Measurements from ENCODE around the gene ABO. TPM values are rescaled to one million over a fixed set of nuclear protein-coding genes. Genes with fewer than 3 reads are reported as not detected.
A peak's percentile ranks its signal among the peaks of the same experiment; 100 is the strongest.
"Not testable (repeated sequence)": the region's sequence is repeated elsewhere in the genome, so short reads cannot be mapped to it uniquely, and the experiment has no call there.

Gene ABO
- polyA plus RNA-seq, 3 donors, result 6.8 to 19.5 (median 18.7) TPM

DNA sequence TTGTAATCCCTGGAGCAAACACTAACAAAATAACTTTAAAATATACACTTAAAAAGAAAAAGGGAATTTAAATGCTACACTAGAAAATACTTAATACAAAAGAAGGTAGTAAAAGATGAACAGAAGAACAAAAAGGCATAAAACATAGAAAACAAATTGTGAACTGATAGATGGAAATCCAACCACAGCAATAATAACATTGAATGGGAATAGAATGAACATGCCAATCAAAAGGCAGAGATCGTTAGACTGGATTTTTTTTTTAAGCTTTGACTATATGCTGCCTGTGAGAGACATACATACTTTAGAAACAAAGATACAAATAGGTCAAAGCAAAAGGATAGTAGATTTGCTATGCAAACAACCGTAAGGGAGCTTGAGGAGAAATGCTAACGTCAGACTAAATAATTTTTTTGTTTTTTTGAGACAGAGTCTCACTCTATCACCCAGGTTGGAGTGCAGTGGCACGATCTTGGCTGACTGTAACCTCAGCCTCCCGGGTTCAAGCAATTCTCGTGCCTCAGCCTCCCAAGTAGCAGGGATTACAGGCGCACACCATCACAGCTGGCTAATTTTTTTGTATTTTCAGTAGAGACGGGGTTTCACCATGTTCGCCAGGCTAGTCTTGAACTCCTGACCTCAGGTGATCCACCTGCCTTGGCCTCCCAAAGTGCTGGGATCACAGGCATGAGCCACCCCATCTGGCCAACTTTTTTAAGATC lies 6.5 kb downstream of the ABO start:
- DNase-seq (ENCODE audit: low read depth in 3 of 3, low spot score in 2 of 3), result no peak

DNA sequence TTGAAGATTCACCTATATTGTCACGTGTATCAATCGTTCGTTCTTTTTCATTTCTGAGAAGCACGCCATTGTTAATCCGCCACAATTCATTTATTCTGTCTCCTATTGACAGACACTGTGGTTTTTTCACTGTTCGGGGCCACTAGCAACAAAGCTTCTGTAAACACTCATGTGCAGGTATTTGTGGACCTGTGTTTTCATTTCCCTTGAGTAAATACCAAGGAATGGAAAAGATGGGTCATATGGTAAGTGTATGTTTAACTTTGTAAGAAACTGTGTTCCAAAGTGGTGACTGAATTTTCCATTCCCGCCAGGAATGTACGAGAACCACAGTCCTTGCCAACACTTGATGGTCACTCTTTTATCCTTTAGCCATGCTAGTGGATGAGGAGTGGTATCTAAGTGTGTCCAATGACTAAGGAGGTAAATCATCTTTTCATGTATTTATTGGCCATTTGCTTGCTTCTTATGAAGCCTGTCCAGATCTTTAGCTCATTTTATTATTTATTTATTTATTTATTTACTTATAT lies 10.7 kb downstream of the ABO start:
- DNase-seq (ENCODE audit: low read depth in 3 of 3, low spot score in 2 of 3), result no peak

DNA sequence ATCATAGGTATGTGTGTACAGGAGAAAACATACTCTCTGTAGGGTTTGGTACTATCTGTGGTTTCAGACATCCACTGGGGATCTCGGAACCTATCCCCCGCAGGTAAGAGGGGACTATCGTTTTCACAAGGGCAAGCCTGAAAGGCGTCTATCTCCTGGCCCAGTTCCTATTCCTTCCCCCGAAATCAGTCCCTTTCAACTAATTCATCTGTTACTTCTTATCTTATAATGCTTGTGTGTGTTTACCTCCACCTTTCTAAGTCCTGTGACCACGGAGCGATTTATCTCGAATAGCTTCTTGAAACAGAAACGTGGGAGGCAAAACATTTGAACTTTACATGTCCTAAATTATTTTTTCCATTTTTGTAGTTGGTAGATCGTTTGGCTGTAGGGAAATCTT lies 11.4 kb downstream of the ABO start:
- DNase-seq (ENCODE audit: low read depth in 3 of 3, low spot score in 2 of 3), result no peak

DNA sequence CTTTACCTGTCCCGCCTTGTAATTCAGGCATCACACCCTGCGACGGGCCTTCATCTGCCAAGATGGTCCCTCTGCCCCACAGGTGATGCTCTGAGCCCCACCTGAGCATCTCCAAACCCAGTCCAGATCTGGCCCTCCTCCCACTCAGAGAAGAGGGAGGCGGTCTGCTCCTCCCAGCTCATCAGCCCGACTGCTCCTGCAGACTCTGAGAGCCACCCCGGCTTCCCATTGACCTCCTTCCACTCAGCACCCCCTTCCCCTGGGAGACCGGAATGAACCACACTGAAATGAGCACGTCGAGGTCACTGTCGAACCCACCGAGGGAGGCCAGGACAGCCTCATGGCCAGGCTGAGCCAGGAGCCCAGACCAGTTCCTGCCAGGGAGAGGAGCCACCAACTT lies 12.8 kb downstream of the ABO start:
- no peak for DNase-seq (ENCODE audit: low read depth in 3 of 3, low spot score in 2 of 3)

DNA sequence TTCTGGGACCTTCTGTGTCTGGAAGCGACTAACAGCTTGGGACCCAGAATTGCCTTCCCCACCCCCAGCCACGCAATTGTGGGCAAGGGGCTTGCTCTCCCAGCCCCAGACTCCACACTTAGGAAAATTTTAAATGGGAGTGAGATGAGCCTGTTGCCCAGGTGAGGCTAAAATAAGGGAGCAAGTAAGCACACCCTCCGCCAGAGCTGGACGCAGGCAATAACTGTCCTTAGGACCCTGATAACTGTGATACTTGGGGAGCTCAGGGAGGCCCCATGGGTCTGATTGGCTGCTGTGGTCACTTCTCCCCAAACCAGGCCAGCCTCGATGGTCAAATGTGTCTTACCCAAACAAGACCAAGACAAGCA lies 13.3 kb downstream of the ABO start:
- no peak for DNase-seq (ENCODE audit: low read depth in 3 of 3, low spot score in 2 of 3)

DNA sequence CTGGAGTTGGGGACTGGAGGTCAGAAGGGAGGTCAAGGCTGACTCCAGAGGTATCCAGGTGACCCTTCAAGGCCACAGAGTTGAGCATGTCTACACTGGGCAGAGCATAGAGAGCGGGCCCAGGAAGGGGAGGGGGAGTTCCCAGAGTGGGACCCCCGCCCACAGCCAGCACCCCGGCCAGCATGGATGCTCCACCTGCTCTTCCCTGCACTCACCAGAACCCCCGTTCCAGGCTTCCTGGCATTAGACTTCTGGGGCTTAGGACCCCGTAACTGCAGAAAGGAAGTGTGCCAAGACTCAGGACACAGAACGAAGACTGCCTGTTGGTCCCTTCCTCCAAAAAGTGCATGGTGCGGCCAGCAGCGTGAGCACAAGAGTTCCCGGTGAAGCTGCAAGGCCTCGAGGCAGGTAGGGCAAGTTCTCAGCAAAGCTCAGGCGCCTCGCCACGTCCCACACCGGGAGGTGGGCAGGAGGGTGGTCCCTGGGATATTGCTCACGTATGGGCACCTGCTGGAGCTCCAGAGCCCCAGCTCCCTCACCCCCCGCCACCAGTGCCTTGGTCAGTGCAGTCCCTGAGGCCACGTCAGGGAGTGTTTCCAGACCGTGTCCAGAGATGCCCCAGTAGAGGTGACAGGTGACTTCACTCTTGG lies 13.8 kb downstream of the ABO start:
- no peak for DNase-seq (ENCODE audit: low read depth in 3 of 3, low spot score in 2 of 3)

DNA sequence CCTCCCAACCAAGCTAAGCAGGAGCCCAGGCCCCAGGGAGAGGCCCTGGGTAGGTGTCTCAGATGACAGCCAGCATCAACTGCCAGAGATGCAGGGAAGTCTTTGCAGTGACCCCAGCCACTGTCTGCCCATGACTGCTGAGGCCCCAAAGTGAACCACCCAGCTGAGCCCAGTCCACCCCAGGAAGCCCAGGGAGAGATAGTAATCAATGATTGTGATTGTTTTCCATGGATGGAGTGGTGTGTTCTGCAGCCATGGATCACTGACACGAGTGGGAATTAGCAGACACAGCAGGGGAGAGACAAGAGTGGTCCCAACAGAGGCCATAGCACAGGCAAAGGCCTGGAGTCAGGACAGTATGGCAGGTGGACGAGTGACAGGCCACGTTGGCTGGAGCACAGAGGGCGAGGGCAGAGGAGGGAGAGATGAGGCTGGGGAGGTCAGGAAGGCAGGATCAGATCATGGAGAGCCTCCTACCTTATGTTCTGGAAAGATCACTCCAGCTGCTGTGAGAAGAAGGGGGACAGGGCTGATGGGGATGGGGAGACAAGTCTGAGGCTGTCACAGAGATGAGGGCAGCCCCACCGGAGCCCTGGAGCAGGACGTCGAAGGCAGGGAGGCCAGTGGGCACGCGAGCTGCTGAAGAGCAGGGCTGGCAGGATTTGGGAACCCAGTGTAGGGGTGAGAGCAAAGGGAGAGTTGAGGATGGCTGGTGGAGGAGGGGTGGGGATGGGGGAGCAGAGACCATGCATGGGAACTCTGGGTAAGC lies 14.5 kb downstream of the ABO start:
- no peak for DNase-seq (ENCODE audit: low read depth in 3 of 3, low spot score in 2 of 3)

DNA sequence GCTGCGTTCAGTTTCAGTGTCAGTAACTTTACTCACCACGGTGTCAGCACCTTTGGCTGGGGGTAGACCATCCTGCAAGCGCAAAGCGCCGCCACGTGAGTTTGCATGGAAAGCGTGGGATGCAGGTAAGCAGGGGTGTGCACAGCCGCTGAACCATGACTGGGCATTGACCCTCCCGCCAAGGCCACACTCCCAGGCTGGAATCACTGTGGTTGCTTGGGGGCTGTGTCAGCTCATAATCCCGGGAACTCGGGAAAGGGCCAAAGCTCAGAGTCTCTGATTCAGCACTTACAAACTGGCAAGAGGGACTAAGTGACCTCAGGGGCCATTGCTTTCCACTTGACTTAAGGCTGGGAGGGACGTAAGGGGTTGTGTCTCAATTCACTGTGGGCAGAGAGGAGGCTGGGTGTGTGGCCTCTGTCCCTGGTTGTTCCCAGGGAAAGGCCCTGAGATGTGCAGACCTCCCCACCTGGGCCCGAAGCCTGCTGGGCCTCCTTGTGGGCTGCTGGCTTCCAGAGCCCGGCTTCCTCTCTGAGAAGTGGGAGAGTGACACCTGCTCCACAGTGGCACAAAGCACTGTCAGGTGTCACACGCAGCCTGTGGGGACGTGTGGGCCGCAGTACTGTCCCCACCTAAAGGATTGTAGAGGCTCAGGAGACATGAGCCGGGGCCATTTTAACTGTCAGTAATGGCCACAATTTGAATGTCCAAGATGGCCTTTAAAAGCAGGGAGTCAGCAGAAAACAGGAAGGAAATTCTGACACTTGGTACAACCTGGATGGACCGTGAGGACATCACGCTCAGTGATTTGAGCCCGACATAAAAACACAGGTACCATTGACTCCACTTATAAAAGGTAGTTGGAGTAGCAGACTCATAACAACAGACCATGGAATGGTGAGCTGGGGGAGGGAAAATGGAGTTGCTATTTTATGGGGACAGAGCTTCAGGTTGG lies 16.7 kb downstream of the ABO start:
- DNase-seq (ENCODE audit: low read depth in 3 of 3, low spot score in 2 of 3), result peak in 1 of 3 donors; percentile 47

DNA sequence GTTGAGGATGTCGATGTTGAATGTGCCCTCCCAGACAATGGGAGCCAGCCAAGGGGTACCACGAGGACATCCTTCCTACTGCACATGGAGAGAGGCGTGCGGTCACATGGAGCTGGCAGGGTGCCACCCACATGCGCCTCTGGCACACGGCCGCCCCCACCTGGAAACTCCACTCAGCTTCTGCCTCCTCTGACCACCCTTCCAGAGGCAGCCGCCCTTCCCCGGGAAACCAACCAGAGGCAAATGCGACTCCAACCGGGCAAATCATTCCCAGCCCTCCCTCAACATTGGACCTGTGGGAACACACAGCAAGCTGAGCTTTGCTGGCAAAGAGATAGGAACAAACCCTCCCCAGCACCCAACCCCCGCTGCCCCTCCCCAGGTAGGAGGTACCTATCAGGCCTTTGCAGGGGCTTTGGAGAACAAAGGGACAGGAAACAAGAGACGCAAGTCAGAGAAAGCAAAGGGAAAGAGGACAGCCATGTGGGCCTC lies 17.5 kb downstream of the ABO start:
- no peak for DNase-seq (ENCODE audit: low read depth in 3 of 3, low spot score in 2 of 3)

DNA sequence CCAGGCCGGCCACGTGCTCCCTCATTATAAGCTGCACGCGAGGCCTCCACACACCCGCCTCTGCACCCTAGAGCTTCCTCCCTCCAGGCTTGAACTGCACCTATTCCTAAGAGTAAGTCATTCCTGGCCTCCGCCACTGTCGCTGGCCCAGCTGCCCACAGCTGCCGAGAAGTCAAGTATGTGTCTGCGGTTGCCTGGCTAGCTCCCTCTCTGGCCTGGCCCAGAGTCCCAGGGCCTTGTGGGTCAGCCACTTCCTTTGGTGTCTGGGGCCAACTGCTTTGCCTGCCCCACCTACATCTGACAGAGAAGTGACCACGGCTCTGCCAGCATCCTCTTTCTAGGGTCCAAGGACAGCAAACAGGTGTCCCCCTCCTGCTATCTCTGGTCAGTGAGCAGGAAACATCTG lies 18.3 kb downstream of the ABO start:
- no peak for DNase-seq (ENCODE audit: low read depth in 3 of 3, low spot score in 2 of 3)

DNA sequence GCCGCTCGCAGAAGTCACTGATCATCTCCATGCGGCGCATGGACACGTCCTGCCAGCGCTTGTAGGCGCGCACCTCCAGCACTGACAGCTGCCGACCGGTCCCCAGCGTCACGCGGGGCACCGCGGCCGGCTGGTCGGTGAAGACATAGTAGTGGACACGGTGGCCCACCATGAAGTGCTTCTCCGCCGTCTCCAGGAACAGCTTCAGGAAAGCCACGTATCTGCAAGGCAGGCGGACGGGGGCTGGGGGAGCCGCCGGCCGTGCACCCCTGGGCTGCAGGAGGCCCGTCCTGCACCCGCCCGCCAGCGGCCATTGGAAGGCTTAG lies 18.9 kb downstream of the ABO start:
- DNase-seq (ENCODE audit: low read depth in 3 of 3, low spot score in 2 of 3), result no peak

DNA sequence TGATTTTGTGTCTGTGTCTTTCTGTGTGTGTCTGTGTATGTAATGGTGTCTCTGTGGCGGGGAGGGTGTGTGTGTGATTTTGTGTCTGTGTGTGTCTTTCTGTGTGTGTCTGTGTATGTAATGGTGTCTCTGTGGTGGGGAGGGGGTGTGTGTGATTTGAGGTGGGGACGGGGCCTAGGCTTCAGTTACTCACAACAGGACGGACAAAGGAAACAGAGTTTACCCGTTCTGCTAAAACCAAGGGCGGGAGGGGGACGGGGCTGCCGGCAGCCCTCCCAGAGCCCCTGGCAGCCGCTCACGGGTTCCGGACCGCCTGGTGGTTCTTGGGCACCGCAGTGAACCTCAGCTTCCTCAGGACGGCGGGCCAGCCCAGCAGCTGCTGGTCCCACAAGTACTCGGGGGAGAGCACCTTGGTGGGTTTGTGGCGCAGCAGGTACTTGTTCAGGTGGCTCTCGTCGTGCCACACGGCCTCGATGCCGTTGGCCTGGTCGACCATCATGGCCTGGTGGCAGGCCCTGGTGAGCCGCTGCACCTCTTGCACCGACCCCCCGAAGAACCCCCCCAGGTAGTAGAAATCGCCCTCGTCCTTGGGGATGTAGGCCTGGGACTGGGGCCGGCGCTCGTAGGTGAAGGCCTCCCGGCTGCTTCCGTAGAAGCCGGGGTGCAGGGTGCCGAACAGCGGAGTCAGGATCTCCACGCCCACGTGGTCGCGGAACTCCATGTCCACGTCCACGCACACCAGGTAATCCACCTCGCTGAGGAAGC lies 19.4 kb downstream of the ABO start:
- no peak for DNase-seq (ENCODE audit: low read depth in 3 of 3, low spot score in 2 of 3)

DNA sequence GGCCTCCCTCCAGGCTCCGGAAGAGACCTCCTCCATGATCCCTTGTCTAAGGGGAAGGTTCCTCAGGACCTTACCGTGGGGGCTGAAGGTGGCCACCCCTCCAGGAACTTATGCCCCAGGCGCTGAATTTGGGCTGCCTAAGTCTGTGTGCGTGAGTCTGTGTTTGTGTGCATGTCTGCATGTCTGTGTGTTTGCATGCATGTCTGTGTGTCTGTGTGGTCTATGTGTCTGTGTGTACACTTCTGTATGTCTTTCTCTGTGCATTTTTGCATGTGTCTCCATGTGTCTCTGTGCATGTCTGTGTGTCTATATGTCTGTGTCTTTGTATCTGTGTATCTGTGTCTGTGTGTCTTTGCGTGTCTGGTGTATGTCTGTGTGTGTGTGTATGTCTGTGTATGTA lies 20.5 kb downstream of the ABO start:
- no peak for DNase-seq (ENCODE audit: low read depth in 3 of 3, low spot score in 2 of 3)

DNA sequence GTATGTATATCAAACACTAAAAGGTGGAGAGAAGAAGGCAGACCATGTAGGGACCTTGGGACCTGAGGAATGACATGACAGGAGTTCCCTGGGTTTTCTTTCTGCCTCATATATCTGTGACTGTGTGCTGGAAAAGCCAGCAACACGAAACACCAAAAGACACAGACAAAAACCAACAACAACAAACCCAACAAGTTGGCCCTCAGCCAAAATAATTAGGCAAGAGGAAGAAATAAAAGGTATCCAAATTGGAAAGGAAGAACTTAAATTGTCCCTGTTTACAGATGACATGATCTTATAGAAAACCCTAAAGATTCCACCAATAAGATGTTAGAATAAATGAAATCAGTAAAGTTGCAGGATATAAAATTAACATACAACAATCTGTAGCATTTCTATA lies 21.7 kb downstream of the ABO start:
- DNase-seq (ENCODE audit: low read depth in 3 of 3, low spot score in 2 of 3), result no peak

DNA sequence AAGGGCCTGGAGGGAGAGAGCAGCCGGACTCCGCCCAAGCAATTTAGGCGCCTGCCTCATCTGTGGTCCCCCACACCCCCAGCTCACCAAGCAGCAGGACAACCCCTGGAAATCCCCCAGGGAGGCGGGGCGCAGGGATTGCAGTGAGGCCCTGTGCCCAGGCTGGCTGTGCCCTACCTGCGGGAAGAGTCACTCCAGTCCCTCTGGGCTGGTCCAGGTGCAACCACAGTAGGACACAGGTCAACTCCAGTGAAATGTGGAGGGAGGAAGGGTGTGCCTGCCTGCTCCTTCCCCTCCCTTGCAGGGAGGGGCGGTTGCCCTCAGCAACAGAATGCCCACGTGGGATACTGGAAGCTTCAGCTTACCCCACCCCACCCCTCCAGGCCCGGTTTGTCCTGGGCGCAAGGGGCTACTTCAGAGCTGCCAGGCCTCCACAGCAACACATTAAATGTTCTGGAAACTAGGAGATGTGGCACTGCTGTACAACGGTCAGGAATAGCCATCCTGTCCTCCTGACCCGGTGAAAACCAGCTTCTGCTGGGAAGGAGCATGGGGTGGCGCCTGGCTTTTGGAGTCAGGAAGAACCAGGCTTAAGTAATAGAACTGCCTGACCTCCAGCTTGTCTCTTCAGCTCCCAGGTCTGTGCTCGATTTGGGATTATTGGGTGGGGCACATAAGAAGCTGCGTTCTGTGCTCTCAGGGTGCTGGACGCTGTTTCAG lies 22.5 kb downstream of the ABO start:
- no peak for DNase-seq (ENCODE audit: low read depth in 3 of 3, low spot score in 2 of 3)

DNA sequence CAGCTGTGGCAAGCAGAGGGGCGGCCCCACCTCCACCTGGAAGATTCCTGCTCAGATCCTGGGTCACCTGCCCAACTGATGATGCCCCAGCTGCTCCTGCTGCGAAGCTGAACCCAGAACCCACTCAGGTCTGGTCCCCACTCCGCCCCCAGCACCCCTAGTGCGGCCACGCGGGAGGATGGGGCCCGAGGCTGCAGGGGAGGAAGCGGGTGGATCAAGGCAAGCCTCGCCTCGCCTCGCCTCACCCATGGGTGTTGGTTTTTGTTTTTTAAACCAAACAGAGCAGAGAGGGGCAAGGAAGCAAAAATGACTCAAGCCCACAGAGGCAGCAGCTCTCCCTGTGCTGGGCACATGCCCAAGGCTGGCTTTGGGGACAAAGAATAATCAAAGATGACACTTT lies 23.2 kb downstream of the ABO start:
- DNase-seq (ENCODE audit: low read depth in 3 of 3, low spot score in 2 of 3), result no peak

DNA sequence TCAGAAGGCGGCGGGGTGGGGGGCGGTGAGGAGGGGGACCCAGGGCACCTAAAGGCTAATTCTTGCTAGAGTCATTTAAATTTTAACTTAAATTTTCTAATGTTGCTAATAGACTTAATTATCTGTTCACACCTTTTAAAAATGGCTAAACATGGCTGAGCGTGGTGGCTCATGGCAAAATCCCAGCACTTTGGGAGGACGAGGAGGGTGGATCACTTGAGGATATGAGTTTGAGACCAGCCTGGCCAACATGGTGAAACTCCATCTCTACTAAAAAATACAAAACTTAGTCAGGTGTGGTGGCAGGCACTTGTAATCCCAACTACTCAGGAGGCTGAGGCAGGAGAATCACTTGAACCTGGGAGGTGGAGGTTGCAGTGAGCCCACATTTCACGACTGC lies 23.8 kb downstream of the ABO start:
- not testable (repeated sequence) for DNase-seq (ENCODE audit: low read depth in 3 of 3, low spot score in 2 of 3)

DNA sequence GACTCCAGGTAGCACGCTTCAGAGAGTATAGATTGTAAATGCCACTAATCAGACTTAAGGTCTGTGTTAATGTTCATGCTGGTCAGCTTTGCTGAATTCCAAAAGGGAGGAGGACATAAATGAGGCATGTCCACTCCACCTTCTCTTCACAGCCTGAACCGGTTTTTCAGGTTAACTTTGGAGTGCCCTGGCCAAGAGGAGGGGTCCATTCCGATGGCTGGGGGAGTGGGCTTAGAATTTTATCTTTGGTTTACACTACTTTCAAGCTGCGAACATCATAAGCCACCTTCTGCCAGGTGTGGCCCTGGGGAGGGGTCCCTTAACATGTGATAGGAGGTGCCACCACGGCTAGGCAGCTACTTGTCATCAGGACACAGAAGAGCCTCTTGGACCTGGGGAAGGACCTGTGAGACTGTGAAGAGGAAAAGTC lies 24.2 kb downstream of the ABO start:
- no peak for DNase-seq (ENCODE audit: low read depth in 3 of 3, low spot score in 2 of 3)

DNA sequence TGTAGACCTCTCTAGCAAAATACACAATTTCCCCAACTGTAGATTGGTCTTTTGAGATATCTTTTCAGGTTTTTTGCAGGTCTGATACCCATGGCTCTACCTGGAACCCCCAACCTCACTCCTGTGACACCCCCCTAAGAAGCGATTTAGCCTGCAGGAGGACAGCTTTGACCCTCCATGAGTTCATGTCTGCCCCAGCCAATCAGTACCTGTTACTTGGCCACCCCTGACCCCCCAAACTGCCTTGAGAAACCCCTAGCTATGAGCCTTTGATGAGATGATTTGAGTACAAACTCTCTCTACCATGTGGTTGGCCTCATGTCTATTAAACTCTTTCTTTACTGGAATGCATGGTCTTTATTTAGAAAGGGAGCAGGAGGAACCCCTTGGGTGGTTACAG lies 25.7 kb downstream of the ABO start:
- no peak for DNase-seq (ENCODE audit: low read depth in 3 of 3, low spot score in 2 of 3)
